NCI-H446 treated with DMSO at 0.1 percent for 48 hours (cell line): ENCODE data around the gene ZAP70.
"Not testable (repeated sequence)": the region's sequence is repeated elsewhere in the genome, so short reads cannot be mapped to it uniquely, and the experiment has no call there.

Experiments
- DNase-seq: peaks from one replicate; lab custom pipeline; 2025; lab: John Stamatoyannopoulos, UW

The ZAP70 gene

GRCh38 chr2:97713296-97714083 is at the start of gene ZAP70:
ZAP70 (plus strand) TSS chr2:97713576; CDS start chr2:97724037, 10,461 bp downstream.
- DNase-seq, result no peak

GRCh38 chr2:97663626-97663961 is 49.8 kb upstream of the ZAP70 start:
- DNase-seq, result no peak

- peak; percentile 98 for DNase-seq
These were observed 49.3 kb upstream of the ZAP70 start, which contains the start of gene ACTR1B for GRCh38 chr2:97663962-97664635. ACTR1B (minus strand) TSS chr2:97664044; CDS start chr2:97663890, 154 bp downstream.

- no peak for DNase-seq
These were observed 48.8 kb upstream of the ZAP70 start for GRCh38 chr2:97664636-97664970.

- no peak for DNase-seq
These were observed 43.9 kb upstream of the ZAP70 start, which contains the start of gene C2orf92 for GRCh38 chr2:97669448-97669847. C2orf92 (plus strand) TSS chr2:97669713; CDS start chr2:97669789, 76 bp downstream.

GRCh38 chr2:97670471-97670870 is 42.9 kb upstream of the ZAP70 start:
- no peak for DNase-seq

- no peak for DNase-seq
These were observed 41.9 kb upstream of the ZAP70 start for GRCh38 chr2:97671526-97671925.

- DNase-seq, result not testable (repeated sequence)
These were observed 40.7 kb upstream of the ZAP70 start for GRCh38 chr2:97672606-97673140.

GRCh38 chr2:97673182-97673914 is 40.0 kb upstream of the ZAP70 start:
- no peak for DNase-seq

- DNase-seq, result no peak
These were observed 39.5 kb upstream of the ZAP70 start for GRCh38 chr2:97673915-97674283.

- DNase-seq, result no peak
These were observed 37.8 kb upstream of the ZAP70 start for GRCh38 chr2:97675430-97676113.

- DNase-seq, result no peak
These were observed 36.8 kb upstream of the ZAP70 start for GRCh38 chr2:97676620-97677019.

GRCh38 chr2:97677480-97677879 is 35.9 kb upstream of the ZAP70 start:
- DNase-seq, result no peak

GRCh38 chr2:97678298-97678697 is 35.1 kb upstream of the ZAP70 start:
- DNase-seq, result no peak

GRCh38 chr2:97687235-97687634 is 26.1 kb upstream of the ZAP70 start:
- DNase-seq, result not testable (repeated sequence)

- DNase-seq, result no peak
These were observed 25.1 kb upstream of the ZAP70 start for GRCh38 chr2:97688062-97688827.

- DNase-seq, result no peak
These were observed 22.2 kb upstream of the ZAP70 start for GRCh38 chr2:97691166-97691565.

- DNase-seq, result no peak
These were observed 19.9 kb upstream of the ZAP70 start for GRCh38 chr2:97693476-97693875.

- no peak for DNase-seq
These were observed 17.6 kb upstream of the ZAP70 start for GRCh38 chr2:97695744-97696143.

GRCh38 chr2:97697252-97698235 is 15.8 kb upstream of the ZAP70 start:
- peak; percentile 46 for DNase-seq
